A549 treated with CORT108297 at 1 μM for 4 hours (cell line): ENCODE data around the gene YLPM1. TPM values are rescaled to one million over a fixed set of nuclear protein-coding genes. Genes with fewer than 3 reads are reported as not detected.

Experiments used
- total RNA-seq: library from RNA; stranded (reverse); fragments of 200-300 nt; extraction: Qiagen RNA extraction; gene quantifications from 5 replicates; pipeline ENCODE4 v1.2.3, GENCODE V29; 2022

The YLPM1 gene, protein sequence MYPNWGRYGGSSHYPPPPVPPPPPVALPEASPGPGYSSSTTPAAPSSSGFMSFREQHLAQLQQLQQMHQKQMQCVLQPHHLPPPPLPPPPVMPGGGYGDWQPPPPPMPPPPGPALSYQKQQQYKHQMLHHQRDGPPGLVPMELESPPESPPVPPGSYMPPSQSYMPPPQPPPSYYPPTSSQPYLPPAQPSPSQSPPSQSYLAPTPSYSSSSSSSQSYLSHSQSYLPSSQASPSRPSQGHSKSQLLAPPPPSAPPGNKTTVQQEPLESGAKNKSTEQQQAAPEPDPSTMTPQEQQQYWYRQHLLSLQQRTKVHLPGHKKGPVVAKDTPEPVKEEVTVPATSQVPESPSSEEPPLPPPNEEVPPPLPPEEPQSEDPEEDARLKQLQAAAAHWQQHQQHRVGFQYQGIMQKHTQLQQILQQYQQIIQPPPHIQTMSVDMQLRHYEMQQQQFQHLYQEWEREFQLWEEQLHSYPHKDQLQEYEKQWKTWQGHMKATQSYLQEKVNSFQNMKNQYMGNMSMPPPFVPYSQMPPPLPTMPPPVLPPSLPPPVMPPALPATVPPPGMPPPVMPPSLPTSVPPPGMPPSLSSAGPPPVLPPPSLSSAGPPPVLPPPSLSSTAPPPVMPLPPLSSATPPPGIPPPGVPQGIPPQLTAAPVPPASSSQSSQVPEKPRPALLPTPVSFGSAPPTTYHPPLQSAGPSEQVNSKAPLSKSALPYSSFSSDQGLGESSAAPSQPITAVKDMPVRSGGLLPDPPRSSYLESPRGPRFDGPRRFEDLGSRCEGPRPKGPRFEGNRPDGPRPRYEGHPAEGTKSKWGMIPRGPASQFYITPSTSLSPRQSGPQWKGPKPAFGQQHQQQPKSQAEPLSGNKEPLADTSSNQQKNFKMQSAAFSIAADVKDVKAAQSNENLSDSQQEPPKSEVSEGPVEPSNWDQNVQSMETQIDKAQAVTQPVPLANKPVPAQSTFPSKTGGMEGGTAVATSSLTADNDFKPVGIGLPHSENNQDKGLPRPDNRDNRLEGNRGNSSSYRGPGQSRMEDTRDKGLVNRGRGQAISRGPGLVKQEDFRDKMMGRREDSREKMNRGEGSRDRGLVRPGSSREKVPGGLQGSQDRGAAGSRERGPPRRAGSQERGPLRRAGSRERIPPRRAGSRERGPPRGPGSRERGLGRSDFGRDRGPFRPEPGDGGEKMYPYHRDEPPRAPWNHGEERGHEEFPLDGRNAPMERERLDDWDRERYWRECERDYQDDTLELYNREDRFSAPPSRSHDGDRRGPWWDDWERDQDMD (N-terminal part only)
- 33.7 to 49.5 TPM (median 37.9 TPM) in 5 replicates for total RNA-seq

DNA sequence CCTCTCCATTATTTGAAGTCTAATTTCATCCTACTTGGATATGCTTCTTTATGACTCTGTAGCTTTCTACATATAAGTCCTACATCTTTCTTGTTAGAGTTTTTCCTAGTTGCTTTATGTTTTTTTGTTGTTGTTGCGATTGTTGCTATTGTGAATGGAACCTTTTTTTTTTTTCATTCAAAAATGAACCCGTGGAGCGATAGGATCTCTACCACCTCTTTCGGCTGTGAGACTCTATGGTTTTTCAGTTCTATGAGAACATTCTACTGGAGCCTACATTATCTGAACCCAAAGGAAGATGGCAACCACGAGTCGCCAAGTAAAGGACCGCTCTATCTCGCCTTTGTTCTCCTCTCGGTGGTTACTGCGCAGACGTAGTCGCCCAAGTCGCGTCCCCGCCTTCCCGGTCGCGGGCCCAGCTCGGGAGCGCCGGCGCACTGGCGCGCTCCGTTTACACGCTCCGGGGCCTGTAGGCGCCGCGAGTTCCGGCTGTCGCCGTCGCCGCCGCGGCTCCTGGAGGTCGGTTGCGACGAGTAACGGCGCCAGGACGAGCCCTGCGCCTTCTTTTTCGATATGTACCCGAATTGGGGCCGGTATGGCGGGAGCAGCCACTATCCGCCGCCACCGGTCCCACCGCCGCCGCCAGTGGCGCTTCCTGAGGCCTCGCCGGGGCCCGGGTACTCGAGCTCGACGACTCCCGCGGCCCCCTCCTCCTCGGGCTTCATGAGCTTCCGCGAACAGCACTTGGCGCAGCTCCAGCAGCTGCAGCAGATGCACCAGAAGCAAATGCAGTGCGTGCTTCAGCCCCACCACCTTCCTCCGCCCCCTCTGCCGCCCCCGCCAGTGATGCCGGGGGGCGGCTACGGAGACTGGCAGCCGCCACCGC, at the start of gene YLPM1:
Gene YLPM1, plus strand, starts transcription at position 400 of the 886 bp plus-strand sequence. Its CDS starts 174 bp downstream, at position 574.

DNA sequence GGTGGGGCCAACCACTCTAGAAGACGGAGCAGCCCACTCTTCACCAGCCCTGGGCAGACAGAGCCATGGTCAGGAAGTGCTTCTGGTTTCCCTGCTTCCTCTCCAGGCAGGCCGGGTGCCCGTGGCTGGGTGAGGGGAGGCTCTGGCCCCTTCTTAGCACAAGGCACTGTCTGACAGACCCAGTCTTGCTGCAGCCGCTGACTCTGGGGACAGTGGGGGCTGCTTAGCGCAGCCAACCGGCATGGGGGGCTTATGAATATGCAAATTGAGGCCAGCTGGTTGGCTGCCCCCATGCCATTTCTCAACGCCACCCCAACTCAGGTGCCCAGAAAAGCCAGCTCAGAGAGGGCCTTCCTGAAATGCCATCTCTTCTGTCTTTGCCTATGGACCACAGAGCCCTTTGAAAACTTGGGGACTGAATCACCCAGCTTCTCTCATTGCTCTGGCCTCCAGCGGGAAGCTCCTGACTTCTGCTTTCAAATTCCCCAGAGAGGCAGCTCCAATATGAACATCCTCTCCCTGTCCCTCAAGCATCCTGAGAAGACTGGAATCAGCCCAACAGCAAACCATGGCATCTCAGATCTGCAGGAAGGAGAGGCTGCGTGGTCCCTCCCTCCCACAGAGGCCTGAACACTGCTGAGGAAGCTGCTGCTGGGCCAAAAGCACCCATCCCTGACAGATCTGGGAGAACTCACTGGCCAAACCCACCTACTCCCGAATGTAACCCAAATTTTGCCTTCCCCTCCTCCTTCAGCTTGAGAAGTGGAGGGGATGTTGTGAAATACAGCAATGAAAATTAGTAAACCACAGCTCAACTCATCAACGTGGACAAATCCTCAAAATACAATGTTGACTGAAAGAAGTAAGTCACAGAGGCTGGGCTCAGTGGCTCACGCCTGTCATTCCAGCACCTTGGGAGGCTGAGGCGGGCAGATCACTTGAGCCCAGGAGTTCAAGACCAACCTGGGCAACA, 113.1 kb downstream of the YLPM1 start, which contains the start of gene PROX2:
Gene PROX2, minus strand, starts transcription at position 205 of the 973 bp plus-strand sequence. CDS start 12,311 bp downstream, outside the sequence.

GRCh38 chr14:74881431-74882102, 118.5 kb downstream of the YLPM1 start, which contains the start of gene DLST:
Gene DLST (plus strand): TSS chr14:74881916. CDS start chr14:74881954, 38 bp downstream.

Other genes starting within 250 kb of the YLPM1 start
- gene LTBP2, start 151.1 kb upstream of the YLPM1 start, total RNA-seq = 9.9 to 14.2 TPM (median 11.0 TPM) in 5 replicates
- gene AREL1, start 50.2 kb upstream of the YLPM1 start, total RNA-seq = 22.1 to 27.8 TPM (median 25.4 TPM) in 5 replicates
- 47.2 to 79.4 TPM (median 47.4 TPM) in 5 replicates for gene FCF1, start 50.2 kb upstream of the YLPM1 start, total RNA-seq
- gene PROX2, start 112.8 kb downstream of the YLPM1 start, total RNA-seq = not detected in 5 replicates
- 92.4 to 101 TPM (median 95.3 TPM) in 5 replicates for gene DLST, start 118.6 kb downstream of the YLPM1 start, total RNA-seq
- 0.22 to 0.65 TPM (median 0.47 TPM) in 5 replicates for gene RPS6KL1, start 159.9 kb downstream of the YLPM1 start, total RNA-seq
- gene PGF, start 192.3 kb downstream of the YLPM1 start, total RNA-seq = 2.5 to 4.2 TPM (median 3.8 TPM) in 5 replicates
- gene EIF2B2, start 239.6 kb downstream of the YLPM1 start, total RNA-seq = 72.8 to 81.4 TPM (median 77.8 TPM) in 5 replicates